ENCODE data around the gene PTAR1. TPM values are rescaled to one million over a fixed set of nuclear protein-coding genes. Genes with fewer than 3 reads are reported as not detected.

PTAR1 gene, protein sequence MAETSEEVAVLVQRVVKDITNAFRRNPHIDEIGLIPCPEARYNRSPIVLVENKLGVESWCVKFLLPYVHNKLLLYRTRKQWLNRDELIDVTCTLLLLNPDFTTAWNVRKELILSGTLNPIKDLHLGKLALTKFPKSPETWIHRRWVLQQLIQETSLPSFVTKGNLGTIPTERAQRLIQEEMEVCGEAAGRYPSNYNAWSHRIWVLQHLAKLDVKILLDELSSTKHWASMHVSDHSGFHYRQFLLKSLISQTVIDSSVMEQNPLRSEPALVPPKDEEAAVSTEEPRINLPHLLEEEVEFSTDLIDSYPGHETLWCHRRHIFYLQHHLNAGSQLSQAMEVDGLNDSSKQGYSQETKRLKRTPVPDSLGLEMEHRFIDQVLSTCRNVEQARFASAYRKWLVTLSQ
- 48.2 to 57.5 TPM (median 52.4 TPM) in 3 replicates for total RNA-seq
- long read RNA-seq, partial matches to known transcripts = 2 of 9 reads
- long read RNA-seq, other reads (novel, unspliced or antisense) = 4 of 9 reads

DNA sequence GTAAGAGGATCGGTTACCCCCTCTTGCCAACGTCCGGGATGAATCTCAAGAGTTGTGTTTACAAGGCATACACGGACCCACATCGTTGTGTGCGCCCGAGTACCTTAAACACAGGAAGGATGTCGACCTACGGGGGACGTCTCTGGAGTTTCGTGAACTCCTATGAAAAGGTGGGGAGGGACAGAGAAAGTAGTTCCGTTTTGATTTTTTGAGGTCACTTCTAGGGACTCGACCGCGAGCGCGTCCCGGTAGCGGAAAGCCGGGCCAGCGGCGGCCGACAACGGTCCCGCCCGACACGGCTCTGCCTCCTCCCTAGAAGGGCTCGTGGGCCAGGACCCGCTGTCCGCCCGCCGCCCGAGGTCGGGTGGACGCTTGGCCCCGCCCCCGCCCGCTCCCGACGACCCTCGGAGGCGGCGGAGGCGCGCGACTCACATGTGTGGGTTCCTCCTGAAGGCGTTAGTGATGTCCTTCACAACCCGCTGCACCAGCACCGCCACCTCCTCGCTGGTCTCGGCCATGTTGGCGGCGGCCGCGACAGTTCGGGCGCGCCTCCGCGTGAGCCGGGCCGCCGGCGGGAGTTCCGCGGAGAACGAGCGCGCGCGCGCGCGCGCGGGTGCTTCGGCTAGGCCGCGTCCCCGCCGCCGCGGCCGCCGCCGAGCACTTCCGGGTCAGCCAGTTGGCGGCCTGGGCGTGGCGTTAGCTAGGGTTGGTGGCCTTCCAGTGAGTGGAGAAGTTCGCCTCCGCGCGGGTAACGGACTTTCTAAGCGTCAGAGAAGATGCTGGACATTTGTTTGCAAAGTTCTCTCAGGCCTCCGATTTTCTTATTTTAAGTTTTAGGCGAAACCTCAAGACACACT, at the start of gene PTAR1:
Gene PTAR1, minus strand, starts transcription at position 591 of the 857 bp plus-strand sequence. Its CDS starts 73 bp downstream, at position 518.
- no peaks in the 10 kb centered on the region for H3K36me3 Mint-ChIP-seq (ENCODE audit: low read depth)
- H3K4me3 Mint-ChIP-seq (ENCODE audit: unreplicated experiment) = peak within 1 kb of the TSS; percentile 91
- TF ChIP-seq, protein P1, sequence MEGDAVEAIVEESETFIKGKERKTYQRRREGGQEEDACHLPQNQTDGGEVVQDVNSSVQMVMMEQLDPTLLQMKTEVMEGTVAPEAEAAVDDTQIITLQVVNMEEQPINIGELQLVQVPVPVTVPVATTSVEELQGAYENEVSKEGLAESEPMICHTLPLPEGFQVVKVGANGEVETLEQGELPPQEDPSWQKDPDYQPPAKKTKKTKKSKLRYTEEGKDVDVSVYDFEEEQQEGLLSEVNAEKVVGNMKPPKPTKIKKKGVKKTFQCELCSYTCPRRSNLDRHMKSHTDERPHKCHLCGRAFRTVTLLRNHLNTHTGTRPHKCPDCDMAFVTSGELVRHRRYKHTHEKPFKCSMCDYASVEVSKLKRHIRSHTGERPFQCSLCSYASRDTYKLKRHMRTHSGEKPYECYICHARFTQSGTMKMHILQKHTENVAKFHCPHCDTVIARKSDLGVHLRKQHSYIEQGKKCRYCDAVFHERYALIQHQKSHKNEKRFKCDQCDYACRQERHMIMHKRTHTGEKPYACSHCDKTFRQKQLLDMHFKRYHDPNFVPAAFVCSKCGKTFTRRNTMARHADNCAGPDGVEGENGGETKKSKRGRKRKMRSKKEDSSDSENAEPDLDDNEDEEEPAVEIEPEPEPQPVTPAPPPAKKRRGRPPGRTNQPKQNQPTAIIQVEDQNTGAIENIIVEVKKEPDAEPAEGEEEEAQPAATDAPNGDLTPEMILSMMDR (IDR thresholded peaks at IDR 0.05) = no peak
- no peaks in the 10 kb centered on the region for H3K9me3 Mint-ChIP-seq (ENCODE audit: low read depth)
- H3K27me3 Mint-ChIP-seq (ENCODE audit: low read depth) = no peaks in the 10 kb centered on the region
- DNase-seq (ENCODE audit: low spot score) = peak; percentile 95
- H3K4me1 Mint-ChIP-seq (ENCODE audit: low read depth) = peaks cover 26% of the 10 kb centered on the region
- peak within 1 kb of the TSS; percentile 92 for H3K27ac Mint-ChIP-seq (ENCODE audit: unreplicated experiment)

DNA sequence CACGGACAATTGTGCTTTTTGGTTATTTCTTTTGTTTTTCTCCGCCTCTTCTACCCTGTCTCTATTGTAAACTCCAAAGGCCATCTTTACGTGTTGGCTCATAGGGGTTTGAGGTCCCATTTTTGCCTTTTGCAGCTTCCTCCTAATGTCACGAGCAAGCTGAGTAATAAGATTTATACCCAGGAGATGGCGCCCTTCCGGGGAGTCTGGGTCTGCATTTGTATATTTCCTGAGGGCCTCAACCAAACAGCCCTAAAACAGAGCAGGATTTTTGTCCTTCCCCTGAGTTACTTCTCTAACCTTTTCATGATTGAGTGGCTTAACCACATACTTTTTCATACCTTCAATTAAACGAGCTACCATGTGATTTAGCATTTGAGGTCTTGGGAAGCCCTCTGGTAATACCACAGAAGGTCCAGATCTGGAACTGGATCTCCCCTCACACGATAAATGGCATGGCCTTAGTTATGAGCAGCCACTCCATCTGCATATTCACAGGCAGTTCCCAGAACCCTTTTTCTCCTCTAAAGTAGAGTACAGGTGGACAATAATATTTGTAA, 49.6 kb upstream of the PTAR1 start:
- Mint-ChIP-seq H3K36me3 (ENCODE audit: low read depth) (no peaks in the 10 kb centered on the region), H3K27me3 (ENCODE audit: low read depth) (peaks cover 2% of the 10 kb centered on the region), H3K9me3 (ENCODE audit: low read depth) (no peaks in the 10 kb centered on the region), H3K4me3 (ENCODE audit: unreplicated experiment) (no peak overlapping the region), H3K4me1 (ENCODE audit: low read depth) (no peaks in the 10 kb centered on the region), H3K27ac (ENCODE audit: unreplicated experiment) (no peak overlapping the region)
- TF ChIP-seq, protein P1 (IDR thresholded peaks at IDR 0.05) = peak; percentile 70
- no peak for DNase-seq (ENCODE audit: low spot score)

DNA sequence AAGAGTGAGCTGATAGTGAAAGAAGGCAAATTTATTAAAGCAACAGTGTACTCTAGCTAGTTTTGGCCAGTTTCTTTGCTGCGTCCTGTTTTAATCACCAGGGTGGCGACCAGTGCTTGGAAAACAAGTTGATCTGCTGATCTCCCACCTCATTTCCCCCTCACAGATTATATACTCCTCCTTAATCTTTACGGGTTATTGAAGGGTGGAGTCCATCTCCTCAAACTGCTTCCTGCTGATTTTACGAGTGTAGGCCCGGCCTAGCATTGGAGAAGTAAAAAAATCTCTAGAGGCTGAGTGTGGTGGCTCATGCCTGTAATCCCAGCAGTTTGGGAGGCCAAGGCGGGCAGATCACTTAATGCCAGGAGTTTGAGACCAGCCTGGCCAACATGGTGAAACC, 46.8 kb upstream of the PTAR1 start:
- no peak for DNase-seq (ENCODE audit: low spot score)
- Mint-ChIP-seq H3K27me3 (ENCODE audit: low read depth) (peaks cover 2% of the 10 kb centered on the region), H3K4me1 (ENCODE audit: low read depth) (no peaks in the 10 kb centered on the region), H3K9me3 (ENCODE audit: low read depth) (no peaks in the 10 kb centered on the region), H3K27ac (ENCODE audit: unreplicated experiment) (no peak overlapping the region), H3K4me3 (ENCODE audit: unreplicated experiment) (no peak overlapping the region), H3K36me3 (ENCODE audit: low read depth) (no peaks in the 10 kb centered on the region)
- TF ChIP-seq, protein P1 (IDR thresholded peaks at IDR 0.05) = no peak

DNA sequence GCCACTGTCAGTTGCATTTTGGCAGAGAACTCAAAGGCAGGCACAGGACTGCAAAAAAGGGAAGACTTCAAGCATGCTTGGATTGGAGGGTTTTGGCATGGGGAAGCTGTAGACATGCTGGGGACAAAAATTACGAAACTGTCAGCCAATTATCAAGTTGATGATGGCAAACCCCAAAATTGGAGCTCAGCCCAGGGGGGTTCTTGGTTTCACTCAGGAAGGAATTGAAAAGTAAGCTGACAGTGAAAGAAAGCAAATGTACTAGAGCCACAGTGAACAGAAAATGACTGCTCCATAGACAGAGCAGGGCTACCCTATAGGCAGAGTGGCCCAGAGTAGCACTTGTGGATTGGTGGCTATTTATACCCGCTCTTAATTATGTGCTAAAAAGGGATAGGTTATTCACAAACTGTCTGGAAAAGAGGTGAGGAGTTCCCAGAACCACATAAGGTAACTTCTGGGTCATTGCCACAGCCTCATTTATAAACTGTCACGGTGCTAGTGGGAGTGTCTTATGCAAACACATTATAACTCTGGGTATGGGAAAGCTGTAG, 46.2 kb upstream of the PTAR1 start:
- Mint-ChIP-seq H3K27ac (ENCODE audit: unreplicated experiment) (no peak overlapping the region), H3K9me3 (ENCODE audit: low read depth) (no peaks in the 10 kb centered on the region), H3K4me1 (ENCODE audit: low read depth) (no peaks in the 10 kb centered on the region), H3K4me3 (ENCODE audit: unreplicated experiment) (no peak overlapping the region), H3K36me3 (ENCODE audit: low read depth) (no peaks in the 10 kb centered on the region), H3K27me3 (ENCODE audit: low read depth) (no peaks in the 10 kb centered on the region)
- no peak for DNase-seq (ENCODE audit: low spot score)
- TF ChIP-seq, protein P1 (IDR thresholded peaks at IDR 0.05) = no peak

Data from chondrocyte (in vitro differentiated cells).